Gastrocnemius medialis (tissue), 4 donors: Measurements from ENCODE around the gene BRMS1. TPM values are rescaled to one million over a fixed set of nuclear protein-coding genes. Genes with fewer than 3 reads are reported as not detected.

Experiments used
- ATAC-seq, 2 donors: fragments of 150-250 bp; one replicate each; pipeline ENCODE4 v1.9.1; 2016
- DNase-seq, 2 donors: peaks; one replicate each; pipeline ENCODE4 v3.0.0-alpha.2; 2019
- H3K27ac ChIP-seq, 4 donors: fragments of 200-600 bp; sonication (generic); 1 replicate in 1 of 4; 2 replicates in 3 of 4; pipeline ENCODE4 v1.5.1; 2016 to 2018; ENCODE audit warnings: mild to moderate bottlenecking in 2 of 4, moderate library complexity in 1 of 4
- H3K27me3 ChIP-seq, 3 donors: fragments of 200-600 bp; sonication (generic) in 2 of 3; 1 replicate in 1 of 3; 2 replicates in 2 of 3; pipeline versions ENCODE4 v1.5.1 to v1.6.0; 2016 to 2019; ENCODE audit warnings: mild to moderate bottlenecking in 1 of 3, moderate library complexity in 1 of 3
- H3K36me3 ChIP-seq, 2 donors: fragments of 200-600 bp; sonication (generic) in 1 of 2; one replicate each; pipeline ENCODE4 v1.5.1; 2017 to 2018
- H3K4me1 ChIP-seq, 2 donors: fragments of 200-600 bp; sonication (generic) in 1 of 2; one replicate each; pipeline ENCODE4 v1.5.1; 2016 to 2017; ENCODE audit warnings: mild to moderate bottlenecking in 2 of 2
- H3K4me3 ChIP-seq, 4 donors: fragments of 200-600 bp; sonication (generic) in 3 of 4; 1 replicate in 1 of 4; 2 replicates in 3 of 4; pipeline ENCODE4 v1.5.1; 2016 to 2019; ENCODE audit warnings: mild to moderate bottlenecking in 2 of 4
- H3K9me3 ChIP-seq, 3 donors: fragments of 200-600 bp; sonication (generic) in 2 of 3; 1 replicate in 1 of 3; 2 replicates in 2 of 3; pipeline ENCODE4 v1.5.1; 2016 to 2019
- POLR2A ChIP-seq, 2 donors: fragments of 450-650 bp; IDR thresholded peaks; one replicate each; pipeline ENCODE4 v1.6.1; 2017; ENCODE audit warnings: antibody characterized with exemption in 2 of 2, mild to moderate bottlenecking in 2 of 2, moderate library complexity in 2 of 2
- in situ Hi-C, 4 donors: fragments of 200-750 bp; cut with MboI; loops; one replicate each; pipeline versions ENCODE4 v1.15.0 to v1.8.0; 2017; ENCODE audit warnings: low sequenced_read_pairs in 4 of 4
- intact Hi-C: fragments of 100-400 bp; cut with DNase I; formaldehyde crosslinking; loops from one replicate; pipeline ENCODE4 v1.15.1; 2023; ENCODE audit warnings: low total_unique reads
- total RNA-seq, 4 donors: library from RNA; depleted of rRNA; stranded (reverse); fragments of >200 nt; gene quantifications; one replicate each; pipeline versions ENCODE4 v1.1.0 to v1.2.3, GENCODE V29; 2016
- TF ChIP-seq, protein P1 (sequence below), 5 experiments: fragments of 450-650 bp in 3 of 5; fragments of 200-600 bp in 2 of 5; sonication (generic) in 2 of 5; IDR thresholded peaks in 4 of 5; conservative IDR thresholded peaks in 1 of 5; 1 replicate in 4 of 5; 2 replicates in 1 of 5; pipeline ENCODE4 v1.5.1; 2016 to 2019; ENCODE audit warnings: antibody characterized with exemption in 5 of 5, mild to moderate bottlenecking in 3 of 5, moderate library complexity in 3 of 5

The BRMS1 gene
- total RNA-seq, 4 donors from 2014 or later = 40.1 to 73.5 (median 64.8) TPM

DNA sequence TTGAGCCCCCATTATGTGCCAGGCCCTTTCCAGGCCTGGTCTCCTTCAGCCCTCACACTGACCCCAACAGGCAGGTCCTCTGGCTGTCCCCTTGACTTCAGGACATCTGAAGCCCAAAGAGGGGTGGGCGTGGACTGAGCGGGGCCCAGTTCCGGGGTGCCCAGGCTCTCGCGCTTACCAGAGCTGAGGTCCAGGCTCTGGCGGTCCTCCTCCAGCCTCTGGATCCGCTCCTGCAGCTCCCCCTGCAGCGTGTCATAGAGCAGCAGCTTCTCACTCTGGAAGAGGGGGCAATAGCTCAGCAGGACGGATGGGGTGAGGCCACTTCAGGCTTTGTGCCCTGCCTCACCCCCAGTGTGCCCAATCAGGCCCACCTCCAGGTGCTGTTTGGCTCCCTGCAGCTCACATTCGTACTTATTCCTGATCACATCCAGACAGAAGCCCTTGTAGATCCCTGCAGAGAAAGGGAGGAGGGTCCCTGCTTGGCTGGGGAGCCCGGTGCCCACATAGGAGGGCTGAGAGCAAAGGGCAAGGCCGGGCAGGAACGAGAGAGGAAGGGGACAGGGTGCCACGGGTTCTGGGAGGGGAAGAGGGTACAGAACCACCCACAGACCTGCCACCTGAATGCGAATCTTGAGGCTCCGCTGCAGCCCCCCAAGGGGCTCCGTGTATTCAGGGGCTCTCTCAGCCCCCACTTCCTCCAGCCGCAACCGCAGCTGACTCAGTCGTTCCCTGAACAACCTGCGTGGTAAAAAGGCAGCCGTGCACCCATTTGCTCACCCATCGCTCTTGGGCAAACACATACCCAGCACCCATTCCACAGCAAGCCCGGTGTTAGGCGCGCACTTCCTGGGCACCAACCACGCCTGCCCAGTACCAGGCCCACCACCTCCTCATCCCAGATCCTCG lies 4.1 kb downstream of the BRMS1 start:
- in situ Hi-C loops = no loop called here

DNA sequence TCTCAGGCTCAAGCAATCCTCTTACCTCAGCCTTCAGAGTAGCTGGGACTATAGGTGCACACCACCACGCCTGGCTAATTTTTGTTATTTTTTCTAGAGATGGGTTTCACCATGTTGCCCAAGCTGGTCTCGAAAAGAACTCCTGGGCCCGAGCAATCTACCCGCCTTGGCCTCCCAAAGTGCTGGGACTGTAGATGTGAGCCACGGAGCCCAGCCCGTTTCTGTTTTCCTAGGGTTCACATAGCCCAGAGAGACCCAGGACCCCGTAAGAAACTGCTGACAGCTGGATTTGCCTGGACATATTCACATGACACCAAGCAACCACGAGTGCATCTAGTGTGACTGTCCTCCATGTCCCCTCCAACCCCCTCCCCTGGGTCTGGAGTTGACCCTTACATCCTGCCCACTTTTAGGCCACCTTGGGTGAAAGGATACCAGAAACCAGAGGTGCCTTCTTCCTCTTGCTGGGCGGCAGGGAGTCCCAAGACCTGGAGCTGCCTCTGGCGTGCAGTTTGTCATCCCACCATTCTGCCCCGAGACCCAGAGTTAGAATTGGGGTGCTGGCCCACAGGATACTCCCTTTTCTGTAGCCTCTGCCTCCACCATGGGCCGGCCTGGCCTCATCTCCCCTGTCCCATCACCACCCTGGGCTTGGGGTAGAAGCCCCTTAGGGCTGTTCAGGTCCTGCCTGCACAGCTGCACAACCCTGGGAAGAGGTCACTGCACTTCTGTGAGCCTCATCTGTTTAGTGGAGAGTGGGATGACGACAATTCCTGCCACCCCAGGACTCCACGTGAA lies 5.0 kb downstream of the BRMS1 start:
- intact Hi-C loops = loop anchor here (5.0 kb wide), 1 partner anchor 73 kb away; the partner anchor contains the start of gene RAB1B
- Histone ChIP-seq H3K27ac (no peak overlapping the region), H3K36me3 (peaks cover 0 to 36% of the 10 kb centered on the region in 2 donors), H3K27me3 (no peaks in the 10 kb centered on the region), H3K4me3 (no peak overlapping the region), H3K4me1 (peaks cover 39% of the 10 kb centered on the region in 2 donors), H3K9me3 (no peaks in the 10 kb centered on the region)
- DNase-seq (no peak), ATAC-seq (no peak)
- TF ChIP-seq, protein P1, sequence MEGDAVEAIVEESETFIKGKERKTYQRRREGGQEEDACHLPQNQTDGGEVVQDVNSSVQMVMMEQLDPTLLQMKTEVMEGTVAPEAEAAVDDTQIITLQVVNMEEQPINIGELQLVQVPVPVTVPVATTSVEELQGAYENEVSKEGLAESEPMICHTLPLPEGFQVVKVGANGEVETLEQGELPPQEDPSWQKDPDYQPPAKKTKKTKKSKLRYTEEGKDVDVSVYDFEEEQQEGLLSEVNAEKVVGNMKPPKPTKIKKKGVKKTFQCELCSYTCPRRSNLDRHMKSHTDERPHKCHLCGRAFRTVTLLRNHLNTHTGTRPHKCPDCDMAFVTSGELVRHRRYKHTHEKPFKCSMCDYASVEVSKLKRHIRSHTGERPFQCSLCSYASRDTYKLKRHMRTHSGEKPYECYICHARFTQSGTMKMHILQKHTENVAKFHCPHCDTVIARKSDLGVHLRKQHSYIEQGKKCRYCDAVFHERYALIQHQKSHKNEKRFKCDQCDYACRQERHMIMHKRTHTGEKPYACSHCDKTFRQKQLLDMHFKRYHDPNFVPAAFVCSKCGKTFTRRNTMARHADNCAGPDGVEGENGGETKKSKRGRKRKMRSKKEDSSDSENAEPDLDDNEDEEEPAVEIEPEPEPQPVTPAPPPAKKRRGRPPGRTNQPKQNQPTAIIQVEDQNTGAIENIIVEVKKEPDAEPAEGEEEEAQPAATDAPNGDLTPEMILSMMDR (IDR thresholded peaks at IDR 0.05 in 4 of 5, conservative IDR thresholded peaks at IDR 0.05 in 1 of 5) = no peak
- no peak for TF ChIP-seq POLR2A (IDR thresholded peaks at IDR 0.05)
- in situ Hi-C loops = no loop called here

More for the DNA sequence above, 4.1 kb downstream of the BRMS1 start:
- ATAC-seq (no peak), DNase-seq (no peak)
- TF ChIP-seq POLR2A (IDR thresholded peaks at IDR 0.05) = no peak
- TF ChIP-seq, protein P1 (IDR thresholded peaks at IDR 0.05 in 4 of 5, conservative IDR thresholded peaks at IDR 0.05 in 1 of 5) = no peak
- Histone ChIP-seq H3K4me1 (peaks cover 37 to 38% of the 10 kb centered on the region in 2 donors), H3K36me3 (peaks cover 0 to 36% of the 10 kb centered on the region in 2 donors), H3K9me3 (no peaks in the 10 kb centered on the region), H3K27me3 (no peaks in the 10 kb centered on the region), H3K27ac (no peak overlapping the region), H3K4me3 (no peak overlapping the region)
- intact Hi-C loops = no loop called here

DNA sequence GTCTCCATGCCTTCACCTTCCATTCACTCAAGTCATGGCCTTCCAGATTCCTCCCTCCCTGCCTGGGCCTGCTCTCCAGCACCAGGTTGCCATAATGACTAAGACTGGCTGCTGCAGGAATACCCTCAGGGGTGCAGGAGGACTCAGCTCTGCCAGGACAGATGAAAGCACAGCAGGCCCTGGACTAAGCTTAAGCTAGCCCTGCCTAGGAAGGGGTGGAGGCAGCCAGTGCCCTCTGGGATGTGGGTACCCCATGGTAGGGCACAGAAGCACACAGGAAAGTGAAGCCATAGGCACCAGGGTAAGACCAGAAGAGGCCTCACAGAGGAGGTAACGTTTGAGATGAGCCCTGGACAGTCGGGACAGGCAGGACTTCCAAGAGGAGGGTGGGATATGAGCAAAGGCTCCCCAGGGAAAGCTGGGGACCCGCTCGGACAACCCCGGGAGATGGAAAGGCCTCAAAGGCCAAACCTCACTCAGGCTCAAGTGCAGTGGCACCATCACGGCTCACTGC lies 5.7 kb downstream of the BRMS1 start:
- no peak for ATAC-seq
- Histone ChIP-seq H3K27me3 (no peaks in the 10 kb centered on the region), H3K4me3 (no peak overlapping the region), H3K27ac (no peak overlapping the region), H3K4me1 (peaks cover 36 to 39% of the 10 kb centered on the region in 2 donors), H3K9me3 (no peaks in the 10 kb centered on the region), H3K36me3 (peaks cover 0 to 36% of the 10 kb centered on the region in 2 donors)
- TF ChIP-seq POLR2A (IDR thresholded peaks at IDR 0.05) = no peak
- TF ChIP-seq, protein P1 (IDR thresholded peaks at IDR 0.05 in 4 of 5, conservative IDR thresholded peaks at IDR 0.05 in 1 of 5) = no peak
- intact Hi-C loops = loop anchor here (5.0 kb wide), 1 partner anchor 72 kb away; the partner anchor contains the start of gene RAB1B
- in situ Hi-C loops = no loop called here
- DNase-seq = no peak

DNA sequence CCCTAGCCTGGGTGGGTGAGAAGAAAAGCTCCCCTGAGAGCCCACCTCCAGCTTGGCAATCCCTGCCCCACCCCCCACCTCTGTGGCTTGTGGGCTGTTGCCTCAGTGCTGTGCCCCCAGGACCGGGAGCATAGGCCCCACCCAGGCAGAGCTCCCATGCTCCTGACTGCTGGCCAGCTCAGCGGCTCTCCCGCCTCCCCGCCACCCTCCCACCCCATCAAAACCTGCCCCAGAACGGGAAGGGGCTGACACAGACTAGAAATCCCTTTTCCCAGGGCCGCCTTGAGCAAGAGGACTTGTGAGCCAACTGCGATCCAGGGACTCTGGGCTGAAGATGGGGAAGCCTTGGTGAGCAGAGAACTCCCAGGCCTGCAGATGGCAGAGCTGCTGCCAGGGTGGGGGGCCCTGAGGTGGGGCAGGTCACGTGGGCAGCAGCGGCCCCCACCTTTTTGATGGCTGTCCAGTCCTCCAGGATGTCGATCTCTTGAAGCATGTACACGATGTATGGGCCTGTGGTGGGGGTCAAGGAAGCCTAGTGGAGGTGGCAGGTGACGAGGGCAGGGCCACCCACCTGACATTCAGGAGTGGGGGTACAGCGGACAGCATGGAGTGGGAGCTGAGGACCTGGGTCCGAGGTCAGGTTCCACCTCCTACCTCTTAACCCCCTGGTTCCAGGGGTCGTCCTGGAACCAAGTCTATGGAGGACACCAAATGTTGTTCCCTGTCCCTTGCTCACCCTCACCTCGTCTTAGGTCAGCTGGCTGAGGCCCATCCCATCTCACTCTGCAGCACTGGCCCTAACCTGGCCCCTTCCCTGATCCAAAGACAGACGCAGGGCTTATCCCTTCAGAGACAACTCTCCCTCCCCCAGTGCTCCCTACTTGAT lies 6.4 kb downstream of the BRMS1 start:
- in situ Hi-C loops (no loop called here), intact Hi-C loops (loop anchor here (5.0 kb wide), 1 partner anchor 71 kb away; the partner anchor contains the start of gene RAB1B)
- Histone ChIP-seq H3K4me1 (peaks cover 29 to 32% of the 10 kb centered on the region in 2 donors), H3K9me3 (no peaks in the 10 kb centered on the region), H3K27me3 (no peaks in the 10 kb centered on the region), H3K36me3 (peaks cover 0 to 36% of the 10 kb centered on the region in 2 donors), H3K27ac (no peak overlapping the region), H3K4me3 (no peak overlapping the region)
- TF ChIP-seq POLR2A (IDR thresholded peaks at IDR 0.05) = no peak
- TF ChIP-seq, protein P1 (IDR thresholded peaks at IDR 0.05 in 4 of 5, conservative IDR thresholded peaks at IDR 0.05 in 1 of 5) = no peak
- ATAC-seq (no peak), DNase-seq (no peak)
